ENCODE measurements around the gene ODAD4.

Gene ODAD4

DNA sequence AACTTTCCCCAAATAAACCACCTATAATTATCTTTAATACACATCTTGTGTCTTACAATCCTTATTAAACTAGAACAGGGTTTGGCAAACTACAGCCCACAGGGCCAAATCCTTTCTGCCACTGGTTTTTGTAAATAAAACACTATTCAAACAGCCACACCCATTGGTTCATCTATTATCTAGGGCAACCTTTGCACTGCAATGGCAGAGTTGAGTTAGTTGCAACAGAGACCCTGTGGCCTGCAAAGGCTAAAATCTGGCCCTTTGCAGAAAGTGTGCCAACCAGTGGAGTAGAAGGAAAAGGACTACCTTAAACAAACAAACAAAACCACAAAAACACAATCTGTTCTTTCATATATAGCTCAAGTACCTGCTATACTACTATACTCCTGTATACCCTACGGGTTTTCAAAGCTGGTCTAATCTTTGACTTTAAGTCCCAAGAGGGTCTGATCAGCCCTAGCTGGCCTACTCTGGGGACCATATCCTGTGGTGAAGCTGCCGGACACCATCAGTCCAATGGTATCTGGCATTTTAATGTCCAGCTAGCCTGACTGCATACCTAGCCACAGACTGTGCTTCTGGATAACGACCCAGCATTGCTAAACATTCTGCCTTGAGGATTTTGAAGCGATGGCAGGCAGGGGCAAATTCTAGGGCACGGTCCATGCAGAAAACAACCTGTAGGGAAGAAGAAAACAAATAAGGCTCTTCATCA lies 59.4 kb downstream of the ODAD4 start:
- TF ChIP-seq, protein P1, sequence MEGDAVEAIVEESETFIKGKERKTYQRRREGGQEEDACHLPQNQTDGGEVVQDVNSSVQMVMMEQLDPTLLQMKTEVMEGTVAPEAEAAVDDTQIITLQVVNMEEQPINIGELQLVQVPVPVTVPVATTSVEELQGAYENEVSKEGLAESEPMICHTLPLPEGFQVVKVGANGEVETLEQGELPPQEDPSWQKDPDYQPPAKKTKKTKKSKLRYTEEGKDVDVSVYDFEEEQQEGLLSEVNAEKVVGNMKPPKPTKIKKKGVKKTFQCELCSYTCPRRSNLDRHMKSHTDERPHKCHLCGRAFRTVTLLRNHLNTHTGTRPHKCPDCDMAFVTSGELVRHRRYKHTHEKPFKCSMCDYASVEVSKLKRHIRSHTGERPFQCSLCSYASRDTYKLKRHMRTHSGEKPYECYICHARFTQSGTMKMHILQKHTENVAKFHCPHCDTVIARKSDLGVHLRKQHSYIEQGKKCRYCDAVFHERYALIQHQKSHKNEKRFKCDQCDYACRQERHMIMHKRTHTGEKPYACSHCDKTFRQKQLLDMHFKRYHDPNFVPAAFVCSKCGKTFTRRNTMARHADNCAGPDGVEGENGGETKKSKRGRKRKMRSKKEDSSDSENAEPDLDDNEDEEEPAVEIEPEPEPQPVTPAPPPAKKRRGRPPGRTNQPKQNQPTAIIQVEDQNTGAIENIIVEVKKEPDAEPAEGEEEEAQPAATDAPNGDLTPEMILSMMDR (IDR thresholded peaks at IDR 0.05; ENCODE audit: low read length, missing control alignments) = no peak
- no peak overlapping the region for H3K4me3 ChIP-seq (replicated peaks; ENCODE audit: low read depth, low read length)
- no peak for DNase-seq (ENCODE audit: low read depth)

GRCh38 chr17:41992576-41992975 lies 62.2 kb downstream of the ODAD4 start:
- no peak overlapping the region for H3K4me3 ChIP-seq (replicated peaks; ENCODE audit: low read depth, low read length)
- DNase-seq (ENCODE audit: low read depth) = no peak
- TF ChIP-seq, protein P1 (IDR thresholded peaks at IDR 0.05; ENCODE audit: low read length, missing control alignments) = no peak

- TF ChIP-seq, protein P1 (IDR thresholded peaks at IDR 0.05; ENCODE audit: low read length, missing control alignments) = no peak
- no peak overlapping the region for H3K4me3 ChIP-seq (replicated peaks; ENCODE audit: low read depth, low read length)
- DNase-seq (ENCODE audit: low read depth) = no peak
Measured at GRCh38 chr17:41996855-41997164, 66.4 kb downstream of the ODAD4 start.

DNA sequence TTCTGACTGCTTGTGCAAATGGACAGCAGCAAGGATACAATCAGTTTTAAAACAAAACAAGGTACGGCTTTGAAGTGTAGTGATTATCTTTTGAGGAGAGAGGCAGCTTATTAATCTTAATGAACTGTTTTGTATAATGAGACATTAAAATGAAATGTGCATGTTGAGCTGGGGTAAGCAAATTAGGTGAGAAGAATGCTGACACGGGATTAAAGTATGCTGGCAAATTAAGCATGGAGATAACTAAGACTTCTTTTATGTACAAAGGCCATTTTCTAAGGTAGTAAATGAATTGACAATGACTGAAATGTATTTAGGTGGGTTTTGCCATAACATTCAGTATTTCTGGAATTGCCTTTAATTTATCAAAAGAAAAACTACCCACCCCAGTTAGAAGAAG lies 68.1 kb downstream of the ODAD4 start:
- no peak for DNase-seq (ENCODE audit: low read depth)
- TF ChIP-seq, protein P1 (IDR thresholded peaks at IDR 0.05; ENCODE audit: low read length, missing control alignments) = no peak
- H3K4me3 ChIP-seq (replicated peaks; ENCODE audit: low read depth, low read length) = no peak overlapping the region

DNA sequence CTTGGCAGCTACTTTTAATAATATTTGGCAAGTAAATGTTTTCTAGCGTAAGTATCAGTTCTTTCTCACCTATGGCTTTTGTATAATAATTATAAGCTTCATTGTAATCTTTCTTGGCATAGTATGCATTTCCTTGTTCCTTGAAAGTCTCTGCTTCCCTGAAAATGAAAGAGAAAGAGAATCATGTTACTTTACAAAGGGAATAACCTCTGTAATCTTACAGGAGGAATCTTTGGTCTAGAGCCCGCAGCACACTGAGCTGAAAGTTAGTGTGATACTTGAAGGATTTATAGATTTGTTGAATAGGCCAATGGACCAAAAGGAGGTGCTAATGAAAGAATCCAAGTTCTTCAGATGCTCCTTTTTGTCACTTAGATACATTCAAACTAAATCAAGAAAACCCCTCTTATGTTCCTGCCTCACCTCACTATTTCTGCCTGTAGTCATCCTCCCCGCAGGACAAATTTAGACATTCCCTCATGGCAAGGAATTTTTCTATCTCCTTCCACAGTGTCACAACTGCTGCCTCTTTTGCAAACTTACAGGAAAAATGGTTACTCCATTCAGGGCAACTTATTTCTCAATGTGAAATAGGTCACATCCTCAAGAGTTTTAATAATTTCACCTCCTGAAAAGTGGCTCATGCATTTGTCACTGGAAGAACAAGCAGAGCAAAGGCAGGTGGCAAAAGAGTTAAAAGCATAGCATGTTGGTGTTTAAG lies 70.2 kb downstream of the ODAD4 start:
- no peak for DNase-seq (ENCODE audit: low read depth)
- TF ChIP-seq, protein P1 (IDR thresholded peaks at IDR 0.05; ENCODE audit: low read length, missing control alignments) = no peak

GRCh38 chr17:42001729-42002128 lies 71.3 kb downstream of the ODAD4 start:
- no peak for DNase-seq (ENCODE audit: low read depth)
- no peak overlapping the region for H3K4me3 ChIP-seq (replicated peaks; ENCODE audit: low read depth, low read length)
- TF ChIP-seq, protein P1 (IDR thresholded peaks at IDR 0.05; ENCODE audit: low read length, missing control alignments) = no peak

More for the DNA sequence above, 70.2 kb downstream of the ODAD4 start:
- no peak overlapping the region for H3K4me3 ChIP-seq (replicated peaks; ENCODE audit: low read depth, low read length)

Data from fibroblast of pulmonary artery (primary cell).